ENCODE results near the gene STPG4. TPM values are rescaled to one million over a fixed set of nuclear protein-coding genes. Genes with fewer than 3 reads are reported as not detected.
A peak's percentile ranks its signal among the peaks of the same experiment; 100 is the strongest.

STPG4 gene
- total and polyA plus RNA-seq, 2 of the 8 experiments (the other 6 are each of a cell fraction or from before 2014, with no cell fraction given), result 0.28 TPM; not detected in 1

DNA sequence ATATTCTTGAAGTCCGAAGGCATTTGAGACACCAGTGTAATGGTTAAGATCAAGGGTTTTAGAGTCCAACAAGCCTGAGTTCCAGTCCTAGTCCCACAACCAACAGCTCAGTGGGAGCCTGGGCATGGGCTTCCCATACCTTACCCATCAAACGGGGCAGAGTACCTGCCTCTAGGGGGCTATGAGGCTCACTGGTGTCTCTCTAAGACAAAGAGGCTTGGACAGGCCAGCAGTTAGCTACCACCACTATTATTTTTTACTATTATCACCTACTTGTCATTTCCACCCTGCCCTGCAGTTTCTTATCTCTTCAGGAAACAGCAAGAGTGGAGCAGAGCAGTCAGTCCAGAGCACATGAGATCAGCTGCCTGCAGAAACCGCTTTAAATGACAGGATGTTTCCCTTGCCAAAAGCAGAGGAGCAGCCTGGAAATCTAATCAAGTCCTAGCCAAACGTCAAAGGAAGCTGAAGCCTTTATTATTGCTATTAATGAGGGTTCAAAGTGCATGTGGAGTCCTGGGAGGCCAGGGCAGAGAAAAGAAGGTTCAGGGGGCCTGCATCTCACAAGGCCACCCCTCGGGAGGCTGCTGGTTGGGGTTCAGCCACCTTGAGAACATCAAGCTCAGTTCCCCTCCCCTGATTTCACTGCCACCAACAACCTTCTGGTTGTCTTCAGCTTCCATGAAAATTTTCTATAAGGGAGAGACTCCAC, 66.6 kb downstream of the STPG4 start:
- no peak overlapping the region for H4K91ac ChIP-seq (replicated peaks; ENCODE audit: insufficient read length, low read length)
- H4K5ac ChIP-seq (ENCODE audit: insufficient read length, low read depth, low read length), result no peak overlapping the region
- H3K23me2 ChIP-seq (ENCODE audit: low read depth, low read length), result no peaks in the 10 kb centered on the region
- no peak overlapping the region for H3K23ac ChIP-seq (ENCODE audit: insufficient read length)
- FAIRE-seq, result no peak
- H2AFZ ChIP-seq (ENCODE audit: low read length), result no peak overlapping the region
- no peak overlapping the region for H2BK120ac ChIP-seq (replicated peaks; ENCODE audit: low read depth, low read length)
- H2BK20ac ChIP-seq (ENCODE audit: low read length), result no peak overlapping the region
- ChIA-PET CTCF (ENCODE audit: partially characterized antibody) (interaction anchor here (0.6 to 1.7 kb wide), 21 partner anchors 9 to 372 kb away, joined by 3 to 10 read pairs (median 4); partner anchors contain the start of gene STPG4), POLR2A (ENCODE audit: partially characterized antibody) (interaction anchor here (0.9 kb wide), 1 partner anchor 13 kb away, joined by 3 read pairs; no protein-coding TSS in a partner anchor)
- no peak overlapping the region for H3K4ac ChIP-seq (replicated peaks; ENCODE audit: insufficient read length, low read depth, low read length)
- no peaks in the 10 kb centered on the region for H3K79me2 ChIP-seq (ENCODE audit: control insufficient read depth in 1 of 2, insufficient read depth in 2 of 2, low read length in 2 of 2)
- peaks cover 0 to 6% (median 2%) of the 10 kb centered on the region in 4 experiments; a peak in 2 of 7 replicates for H3K4me1 ChIP-seq (replicated peaks in 1 of 4; ENCODE audit: control insufficient read depth in 3 of 4, insufficient read depth in 4 of 4, low read length in 3 of 4)
- no peaks in the 10 kb centered on the region for H3K79me1 ChIP-seq (ENCODE audit: low read depth, low read length)
- H3K36me3 ChIP-seq (ENCODE audit: control insufficient read depth in 2 of 4, insufficient read depth in 4 of 4, low read length in 3 of 4), result no peaks in the 10 kb centered on the region
- no peak overlapping the region for H2BK15ac ChIP-seq (ENCODE audit: low read length)
- H2BK5ac ChIP-seq (ENCODE audit: low read depth, low read length), result no peak overlapping the region
- H2AK5ac ChIP-seq (ENCODE audit: low read depth, low read length), result no peak overlapping the region
- no peaks in the 10 kb centered on the region for H3K9me3 ChIP-seq (ENCODE audit: insufficient read depth in 2 of 2, low read depth in 1 of 2, low read length in 1 of 2)
- DNase-seq (ENCODE audit: low read depth in 1 of 2, low spot score in 2 of 2), result no peak
- H2BK12ac ChIP-seq (ENCODE audit: low read depth, low read length), result no peak overlapping the region
- peaks cover 0 to 2% of the 10 kb centered on the region in 2 experiments for H4K20me1 ChIP-seq (replicated peaks in 1 of 2; ENCODE audit: control insufficient read depth in 1 of 2, insufficient read depth in 2 of 2, low read length in 2 of 2)
- H4K8ac ChIP-seq (ENCODE audit: extremely low read depth, insufficient read depth, low read length), result no peak overlapping the region
- H3K9ac ChIP-seq (replicated peaks in 1 of 4; ENCODE audit: extremely low read depth in 1 of 4, low read depth in 3 of 4, low read length in 3 of 4), result no peak overlapping the region
- H3K14ac ChIP-seq (ENCODE audit: insufficient read length), result no peak overlapping the region
- no peak overlapping the region for H3K27ac ChIP-seq (ENCODE audit: low read depth, low read length)
- no peaks in the 10 kb centered on the region; a peak in 2 of 7 replicates for H3K27me3 ChIP-seq (replicated peaks in 1 of 4; ENCODE audit: control insufficient read depth in 3 of 4, extremely low read depth in 1 of 4, insufficient read depth in 3 of 4, low read length in 3 of 4)
- peak in 1 of 2 experiments; percentile 39; a peak in 2 of 4 replicates for TF ChIP-seq RAD21 (IDR thresholded peaks at IDR 0.05 in 1 of 2, conservative IDR thresholded peaks at IDR 0.05 in 1 of 2; ENCODE audit: low read depth in 2 of 2, low read length in 2 of 2)
- no peak for TF ChIP-seq SIN3A (conservative IDR thresholded peaks at IDR 0.05 in 1 of 2, IDR thresholded peaks at IDR 0.05 in 1 of 2; ENCODE audit: low read depth in 1 of 2, low read length in 2 of 2)
- no peak for TF ChIP-seq RBBP5 (IDR thresholded peaks at IDR 0.05; ENCODE audit: borderline replicate concordance, low read depth, low read length)
- TF ChIP-seq NRF1 (IDR thresholded peaks at IDR 0.05; ENCODE audit: low read depth, low read length), result no peak
- peak; percentile 21 to 42 (median 32) for TF ChIP-seq CTCF (IDR thresholded peaks at IDR 0.05; ENCODE audit: control extremely low read depth in 1 of 3, insufficient read depth in 1 of 3, low read depth in 1 of 3, low read length in 3 of 3)
- no peak overlapping the region for H3K18ac ChIP-seq (ENCODE audit: extremely low read depth, low read length)
- no peak overlapping the region for H3K4me3 ChIP-seq (ENCODE audit: extremely low read depth in 1 of 4, insufficient read depth in 2 of 4, low read depth in 3 of 4, low read length in 4 of 4)
- no peak overlapping the region for H3K56ac ChIP-seq (replicated peaks; ENCODE audit: insufficient read length, low read depth, low read length)
- no peak overlapping the region for H3K4me2 ChIP-seq (ENCODE audit: insufficient read depth in 1 of 2, low read depth in 2 of 2, low read length in 2 of 2)
- 82% methylated on average over 5 of the region's 5 CpGs; no CpG with 5 or more reads in 1 of the 2 experiments for WGBS, 2 experiments (ENCODE audit: extremely low coverage in 1 of 2, insufficient coverage in 1 of 2, insufficient read length in 1 of 2, insufficient replicate concordance in 2 of 2, low coverage in 1 of 2, low lambda C conversion rate in 2 of 2, missing lambda C conversion rate in 1 of 2)

Measured in H1 (cell line).